ENCODE measurements around the gene RBL2. TPM values are rescaled to one million over a fixed set of nuclear protein-coding genes. Genes with fewer than 3 reads are reported as not detected.

Gene RBL2
- total and polyA plus RNA-seq, 9 of the 15 experiments (the other 6 are each of a cell fraction or from before 2014, with no cell fraction given) = 7.8 to 76.3 (median 28.5) TPM

DNA sequence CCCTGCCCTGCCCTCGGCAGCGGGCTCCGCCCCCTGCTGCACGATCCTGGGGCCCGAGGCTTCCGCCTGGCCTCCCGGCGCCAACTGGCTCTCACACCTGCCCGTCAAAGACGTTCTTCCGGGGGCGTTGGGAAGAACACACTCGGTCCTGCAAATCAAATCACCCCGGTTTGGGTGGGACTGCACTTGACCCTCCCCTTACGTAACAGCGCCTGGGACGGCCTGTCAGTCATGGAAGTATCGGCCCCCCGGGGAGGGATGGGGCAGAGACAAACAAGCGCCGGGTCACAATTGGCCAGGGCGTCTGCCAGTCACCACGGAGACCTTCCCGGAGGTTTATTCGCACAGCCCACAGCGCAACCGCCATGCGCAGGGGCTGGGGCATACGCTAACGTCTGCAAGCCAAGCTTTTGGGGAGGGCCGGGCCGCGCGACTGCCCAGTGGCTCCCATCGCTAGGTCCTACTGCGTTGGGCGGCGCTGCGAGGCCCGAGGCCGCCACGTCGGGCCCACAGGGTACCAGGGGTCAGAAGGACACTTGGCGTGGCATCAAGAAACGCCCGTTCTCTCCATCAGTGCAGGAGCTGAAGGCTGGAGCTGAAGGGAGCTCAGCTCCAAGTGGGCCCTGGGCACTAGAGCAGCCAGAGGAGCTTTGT, 69.1 kb downstream of the RBL2 start:
- peak; percentile 99 for FAIRE-seq
- CTCF ChIA-PET (ENCODE audit: low intra/inter-chr PET ratio) = interaction anchor here (0.6 kb wide), 1 partner anchor 373 kb away, joined by 3 read pairs; no protein-coding TSS in a partner anchor
- peak; percentile 70 for TF ChIP-seq SP2 (IDR thresholded peaks at IDR 0.05; ENCODE audit: extremely low read depth, low read depth, low read length, poor library complexity, severe bottlenecking)
- TF ChIP-seq ZNF766 (CRISPR knock-in tag; conservative IDR thresholded peaks at IDR 0.05) = peak; percentile 100
- no peak for TF ChIP-seq ZBED1 (IDR thresholded peaks at IDR 0.05)
- TF ChIP-seq CTBP1 (IDR thresholded peaks at IDR 0.05; ENCODE audit: borderline replicate concordance) = peak; percentile 47
- no peak for TF ChIP-seq CHD1 (IDR thresholded peaks at IDR 0.05; ENCODE audit: low read length)
- peak; percentile 93 for TF ChIP-seq CEBPB (tag; IDR thresholded peaks at IDR 0.05)
- TF ChIP-seq, protein P1, sequence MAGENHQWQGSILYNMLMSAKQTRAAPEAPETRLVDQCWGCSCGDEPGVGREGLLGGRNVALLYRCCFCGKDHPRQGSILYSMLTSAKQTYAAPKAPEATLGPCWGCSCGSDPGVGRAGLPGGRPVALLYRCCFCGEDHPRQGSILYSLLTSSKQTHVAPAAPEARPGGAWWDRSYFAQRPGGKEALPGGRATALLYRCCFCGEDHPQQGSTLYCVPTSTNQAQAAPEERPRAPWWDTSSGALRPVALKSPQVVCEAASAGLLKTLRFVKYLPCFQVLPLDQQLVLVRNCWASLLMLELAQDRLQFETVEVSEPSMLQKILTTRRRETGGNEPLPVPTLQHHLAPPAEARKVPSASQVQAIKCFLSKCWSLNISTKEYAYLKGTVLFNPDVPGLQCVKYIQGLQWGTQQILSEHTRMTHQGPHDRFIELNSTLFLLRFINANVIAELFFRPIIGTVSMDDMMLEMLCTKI (IDR thresholded peaks at IDR 0.05; ENCODE audit: partially characterized antibody) = no peak
- peak; percentile 13; the same call in 1 of the 2 replicates for TF ChIP-seq SOX6 (IDR thresholded peaks at IDR 0.05)
- TF ChIP-seq, protein P2, sequence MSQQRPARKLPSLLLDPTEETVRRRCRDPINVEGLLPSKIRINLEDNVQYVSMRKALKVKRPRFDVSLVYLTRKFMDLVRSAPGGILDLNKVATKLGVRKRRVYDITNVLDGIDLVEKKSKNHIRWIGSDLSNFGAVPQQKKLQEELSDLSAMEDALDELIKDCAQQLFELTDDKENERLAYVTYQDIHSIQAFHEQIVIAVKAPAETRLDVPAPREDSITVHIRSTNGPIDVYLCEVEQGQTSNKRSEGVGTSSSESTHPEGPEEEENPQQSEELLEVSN (IDR thresholded peaks at IDR 0.05; ENCODE audit: borderline replicate concordance in 1 of 2, extremely low read depth in 1 of 2, insufficient read depth in 1 of 2, insufficient read length in 1 of 2, low read depth in 1 of 2, low read length in 1 of 2, poor library complexity in 1 of 2, severe bottlenecking in 1 of 2) = peak in 1 of 2 experiments; percentile 41
- TF ChIP-seq HMGN3 (IDR thresholded peaks at IDR 0.05; ENCODE audit: borderline replicate concordance, extremely low read depth, insufficient read length, low read depth, low read length) = peak; percentile 78
- TF ChIP-seq NCOA2 (IDR thresholded peaks at IDR 0.05; ENCODE audit: partially characterized antibody in 2 of 2) = no peak
- peak; percentile 62; the same call in 1 of the 2 replicates for TF ChIP-seq ELF1 (tag; IDR thresholded peaks at IDR 0.05)
- no peak for TF ChIP-seq HDAC8 (tag; IDR thresholded peaks at IDR 0.05)
- no peak for TF ChIP-seq HNRNPK (IDR thresholded peaks at IDR 0.05; ENCODE audit: low read depth, low read length, poor library complexity, severe bottlenecking)
- no peak for TF ChIP-seq ASH1L (IDR thresholded peaks at IDR 0.05; ENCODE audit: borderline replicate concordance, low read depth, partially characterized antibody)

More for the DNA sequence above, 69.1 kb downstream of the RBL2 start:
- H3K9me3 ChIP-seq (replicated peaks; ENCODE audit: control insufficient read depth, insufficient read depth, low read depth, low read length) = no peaks in the 10 kb centered on the region
- POLR2A ChIA-PET = interaction anchor here (0.6 to 1.2 kb wide), 4 partner anchors 9 to 174 kb away, joined by 3 to 5 read pairs (median 4); no protein-coding TSS in a partner anchor
- H3K27me3 ChIP-seq (ENCODE audit: control insufficient read depth in 2 of 2, insufficient read depth in 2 of 2, low read length in 2 of 2) = no peaks in the 10 kb centered on the region; a peak in 1 of 5 replicates
- under 1% methylated on average over 34 of the region's 46 CpGs for WGBS (ENCODE audit: insufficient coverage, low coverage, missing lambda C conversion rate)
- intact Hi-C loops (cut with micrococcal nuclease) (loop anchor here (5.0 to 10.0 kb wide), 2 partner anchors 76 to 369 kb away; no protein-coding TSS in a partner anchor), in situ Hi-C loops (cut with MboI) (loop anchor here (10.0 to 25.0 kb wide), 2 partner anchors 449 to 1316 kb away; partner anchors contain the start of genes CHD9 and CHD9NB)
- no peaks in the 10 kb centered on the region for H3K36me3 ChIP-seq (ENCODE audit: control insufficient read depth, insufficient read depth, low read length)
- peak; percentile 98 to 100 (median 99) for DNase-seq (ENCODE audit: extremely low read depth in 1 of 4, low spot score in 3 of 4)
- H3K4me1 ChIP-seq (replicated peaks in 1 of 2; ENCODE audit: control insufficient read depth in 2 of 2, insufficient read depth in 2 of 2, low read length in 2 of 2) = peaks cover 7 to 16% of the 10 kb centered on the region in 2 experiments; a peak in 4 of 5 replicates
- H3K79me2 ChIP-seq (ENCODE audit: control insufficient read depth, insufficient read depth, low read length) = no peaks in the 10 kb centered on the region
- no peaks in the 10 kb centered on the region for H4K20me1 ChIP-seq (replicated peaks; ENCODE audit: control insufficient read depth, insufficient read depth, low read length)
- H3K27ac ChIP-seq (ENCODE audit: extremely low read depth, low read depth, low read length) = peak overlapping the region; percentile 60
- no TSS peak for BruUV-seq (replicated peaks)
- H2AFZ ChIP-seq (ENCODE audit: low read depth, low read length) = peak overlapping the region; percentile 80
- peak; percentile 96 for ATAC-seq
- H3K4me3 ChIP-seq = peak overlapping the region; percentile 72
- no peaks in the 10 kb centered on the region for H3K9me1 ChIP-seq (ENCODE audit: control insufficient read depth, insufficient read depth, low read length)
- peak overlapping the region; percentile 49 to 92; a peak in 3 of 4 replicates for H3K9ac ChIP-seq (ENCODE audit: insufficient read depth in 1 of 2, low read depth in 2 of 2, low read length in 2 of 2)
- peak overlapping the region; percentile 84 for H3K4me2 ChIP-seq (ENCODE audit: insufficient read depth, low read length)
